B cell (primary cell): ENCODE data around the gene PDZRN4. TPM values are rescaled to one million over a fixed set of nuclear protein-coding genes. Genes with fewer than 3 reads are reported as not detected.

Experiments
- ATAC-seq: fragments of 200-7000 bp; cut with Tn5 transposase; one replicate; pipeline ENCODE4 v1.10.0; 2021; ENCODE audit warnings: low read depth, mild to moderate bottlenecking, moderate number of reproducible peaks, moderate library complexity
- CTCF ChIA-PET: fragments of 350-600 bp; sonication (Branson Sonifier 250); formaldehyde crosslinking; loops from one replicate; lab custom pipeline; 2021; ENCODE audit warnings: antibody characterized with exemption, inconsistent platforms; lab: Charles Lee
- POLR2A ChIA-PET: fragments of 350-600 bp; sonication (Branson Sonifier 250); formaldehyde crosslinking; loops from one replicate; lab custom pipeline; 2021; ENCODE audit warnings: antibody characterized with exemption; lab: Charles Lee
- DNase-seq: peaks from one replicate; pipeline ENCODE4 v3.0.0; 2013
- H2AFZ ChIP-seq: 2 replicates; pipeline ENCODE4 v1.6.1; 2012; ENCODE audit warnings: mild to moderate bottlenecking, low read depth, low read length; ENCODE audit not compliant: insufficient read depth, poor library complexity, severe bottlenecking
- H3K27ac ChIP-seq, 2 donors: 1 replicate in 1 of 2; 2 replicates in 1 of 2; pipeline ENCODE4 v1.5.1; 2012 to 2013; ENCODE audit warnings: low read length in 2 of 2, mild to moderate bottlenecking in 2 of 2, moderate library complexity in 1 of 2
- H3K27me3 ChIP-seq, 4 experiments: fragments of 200-600 bp in 1 of 4; sonication (generic) in 1 of 4; replicated peaks in 1 of 4; 1 replicate in 2 of 4; 2 replicates in 2 of 4; pipeline versions ENCODE4 v1.6.1 to v1.7.0; 2013 to 2016; ENCODE audit warnings: low read length in 3 of 4, mild to moderate bottlenecking in 2 of 4, mixed read lengths in 1 of 4, moderate library complexity in 1 of 4; ENCODE audit not compliant: insufficient read depth in 4 of 4, control insufficient read depth in 3 of 4; ENCODE audit errors: control extremely low read depth in 1 of 4
- H3K36me3 ChIP-seq, 2 experiments: replicated peaks in 1 of 2; 1 replicate in 1 of 2; 2 replicates in 1 of 2; pipeline versions ENCODE4 v1.6.1 to v1.7.1; 2013; ENCODE audit warnings: low read length in 1 of 2; ENCODE audit not compliant: insufficient read depth in 2 of 2, control insufficient read depth in 1 of 2; ENCODE audit errors: control extremely low read depth in 1 of 2, extremely low read depth in 1 of 2
- H3K4me1 ChIP-seq, 2 donors: fragments of 200-600 bp in 1 of 2; sonication (generic) in 1 of 2; 1 replicate in 1 of 2; 2 replicates in 1 of 2; pipeline versions ENCODE4 v1.5.1 to v1.6.1; 2013 to 2017; ENCODE audit warnings: low read length in 2 of 2; ENCODE audit not compliant: control insufficient read depth in 2 of 2, insufficient read depth in 2 of 2
- H3K4me2 ChIP-seq: replicated peaks from 2 replicates; pipeline ENCODE3; 2012; ENCODE audit warnings: mild to moderate bottlenecking, low read depth, low read length; ENCODE audit not compliant: poor library complexity, severe bottlenecking
- H3K4me3 ChIP-seq, 5 experiments: fragments of 200-600 bp in 1 of 5; sonication (generic) in 1 of 5; 1 replicate in 3 of 5; 2 replicates in 2 of 5; pipeline versions ENCODE4 v1.5.1 to v1.7.0; 2011 to 2016; ENCODE audit warnings: low read length in 4 of 5, mild to moderate bottlenecking in 4 of 5, low read depth in 2 of 5, control low read depth in 1 of 5, moderate library complexity in 1 of 5; ENCODE audit not compliant: insufficient read depth in 1 of 5; ENCODE audit errors: control extremely low read depth in 1 of 5, extremely low read depth in 1 of 5
- H3K79me2 ChIP-seq: fragments of 200-600 bp; sonication (generic); one replicate; pipeline ENCODE4 v1.6.0; 2016; ENCODE audit warnings: low read length; ENCODE audit not compliant: control insufficient read depth, insufficient read depth
- H3K9ac ChIP-seq: fragments of 200-600 bp; sonication (generic); 2 replicates; pipeline ENCODE4 v1.6.1; 2017; ENCODE audit warnings: mild to moderate bottlenecking, low read length, moderate library complexity
- H3K9me3 ChIP-seq, 3 donors: one replicate each; pipeline versions ENCODE4 v1.6.1 to v1.7.1; 2013; ENCODE audit warnings: low read length in 2 of 3; ENCODE audit not compliant: control insufficient read depth in 2 of 3, insufficient read depth in 1 of 3; ENCODE audit errors: control extremely low read depth in 1 of 3
- H4K20me1 ChIP-seq: 2 replicates; pipeline ENCODE4 v1.6.0; 2012; ENCODE audit warnings: mild to moderate bottlenecking, low read length; ENCODE audit not compliant: insufficient read depth, control insufficient read depth, poor library complexity, severe bottlenecking
- H3K27ac Mint-ChIP-seq: one replicate; pipeline ENCODE4 v1.8.0; 2021; ENCODE audit warnings: mixed read lengths
- H3K27me3 Mint-ChIP-seq: one replicate; pipeline ENCODE4 v1.8.0; 2021; ENCODE audit warnings: mixed read lengths
- H3K4me1 Mint-ChIP-seq: one replicate; pipeline ENCODE4 v1.8.0; 2021; ENCODE audit warnings: mixed read lengths
- H3K4me3 Mint-ChIP-seq: one replicate; pipeline ENCODE4 v1.8.0; 2021; ENCODE audit warnings: mixed read lengths
- H3K9me3 Mint-ChIP-seq: one replicate; pipeline ENCODE4 v1.8.0; 2022; ENCODE audit warnings: mixed read lengths; ENCODE audit not compliant: insufficient read depth
- EZH2 ChIP-seq: IDR thresholded peaks from 2 replicates; pipeline ENCODE4 v1.6.1; 2012; ENCODE audit warnings: borderline replicate concordance, low read depth, mild to moderate bottlenecking, moderate library complexity, low read length; ENCODE audit not compliant: insufficient read depth, poor library complexity, severe bottlenecking
- whole genome bisulfite sequencing: methylation state at CpG from one replicate; pipeline ENCODE4 v1.1.5; 2013; ENCODE audit warnings: missing lambda C conversion rate; ENCODE audit not compliant: insufficient coverage; 5-methylcytosine and 5-hydroxymethylcytosine counted together
- intact Hi-C: fragments of 100-400 bp; cut with micrococcal nuclease; formaldehyde crosslinking; loops from one replicate; pipeline ENCODE4 v1.10.0; 2022
- polyA plus RNA-seq: library from polyadenylated mRNA; depleted of rRNA; stranded (reverse); fragments of >200 nt; gene quantifications from 2 replicates; pipeline ENCODE4 v1.2.3, GENCODE V29; 2012
- total RNA-seq, 2 donors: library from RNA; stranded (reverse); fragments of 120-200 nt in 1 of 2; gene quantifications; 1 replicate in 1 of 2; 2 replicates in 1 of 2; pipeline versions ENCODE4 v1.2.3 to v1.2.4, GENCODE V29; 2013 to 2022
- TF ChIP-seq, protein P1 (sequence below): fragments of 200-600 bp; IDR thresholded peaks from one replicate; pipeline ENCODE4 v1.8.0; 2022; ENCODE audit warnings: antibody characterized with exemption, mild to moderate bottlenecking

The PDZRN4 gene
- total and polyA plus RNA-seq, 2 donors (not counting 1 experiment from before 2014, with no cell fraction given) = not detected

DNA sequence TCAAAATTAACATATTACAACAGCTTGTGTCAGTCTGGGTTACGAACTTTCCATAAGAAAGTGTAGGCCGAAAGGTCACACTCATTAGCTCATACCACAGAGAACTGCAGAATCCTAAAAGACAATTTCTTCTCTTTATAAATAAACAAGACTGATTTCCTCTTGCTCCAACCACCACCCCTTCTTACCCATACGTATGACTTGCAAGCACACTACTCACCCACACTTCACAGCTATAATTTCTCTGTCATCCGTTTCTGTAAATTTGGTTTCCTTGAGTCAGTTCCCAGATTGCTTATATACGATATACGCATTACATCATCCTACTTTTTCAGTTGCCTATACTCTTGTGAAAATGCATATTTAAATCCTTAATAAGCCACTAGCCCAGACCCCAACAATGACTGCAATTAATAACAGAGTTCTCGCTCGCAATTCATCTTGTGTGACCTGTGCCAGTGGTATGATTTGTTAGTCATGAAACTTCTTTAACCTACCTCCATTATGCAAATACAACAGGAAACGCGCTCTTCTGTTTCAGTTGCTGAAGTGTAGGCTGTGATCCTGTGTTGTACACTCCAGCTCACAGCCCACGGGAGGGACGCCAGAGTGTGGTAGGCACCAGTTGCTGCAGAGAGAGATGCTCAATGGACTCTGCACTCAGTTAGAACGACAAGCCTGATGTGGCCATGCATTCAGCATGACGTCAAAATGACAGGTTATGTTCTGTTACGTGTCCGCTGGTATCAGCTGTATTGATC lies 417.6 kb downstream of the PDZRN4 start:
- no peak overlapping the region for H3K27ac Mint-ChIP-seq
- ATAC-seq = peak; percentile 33
- Histone ChIP-seq H3K9ac (no peak overlapping the region), H3K79me2 (no peaks in the 10 kb centered on the region), H4K20me1 (no peaks in the 10 kb centered on the region), H3K4me3 (no peak overlapping the region), H3K4me1 (no peaks in the 10 kb centered on the region), H3K27ac (no peak overlapping the region), H3K4me2 (no peak overlapping the region), H2AFZ (peak overlapping the region; percentile 24), H3K9me3 (no peaks in the 10 kb centered on the region), H3K36me3 (no peaks in the 10 kb centered on the region), H3K27me3 (peaks cover 0 to 4% (median 0%) of the 10 kb centered on the region in 4 experiments)
- H3K9me3 Mint-ChIP-seq = no peaks in the 10 kb centered on the region
- 72% methylated on average over 10 of the region's 16 CpGs for WGBS
- TF ChIP-seq, protein P1, sequence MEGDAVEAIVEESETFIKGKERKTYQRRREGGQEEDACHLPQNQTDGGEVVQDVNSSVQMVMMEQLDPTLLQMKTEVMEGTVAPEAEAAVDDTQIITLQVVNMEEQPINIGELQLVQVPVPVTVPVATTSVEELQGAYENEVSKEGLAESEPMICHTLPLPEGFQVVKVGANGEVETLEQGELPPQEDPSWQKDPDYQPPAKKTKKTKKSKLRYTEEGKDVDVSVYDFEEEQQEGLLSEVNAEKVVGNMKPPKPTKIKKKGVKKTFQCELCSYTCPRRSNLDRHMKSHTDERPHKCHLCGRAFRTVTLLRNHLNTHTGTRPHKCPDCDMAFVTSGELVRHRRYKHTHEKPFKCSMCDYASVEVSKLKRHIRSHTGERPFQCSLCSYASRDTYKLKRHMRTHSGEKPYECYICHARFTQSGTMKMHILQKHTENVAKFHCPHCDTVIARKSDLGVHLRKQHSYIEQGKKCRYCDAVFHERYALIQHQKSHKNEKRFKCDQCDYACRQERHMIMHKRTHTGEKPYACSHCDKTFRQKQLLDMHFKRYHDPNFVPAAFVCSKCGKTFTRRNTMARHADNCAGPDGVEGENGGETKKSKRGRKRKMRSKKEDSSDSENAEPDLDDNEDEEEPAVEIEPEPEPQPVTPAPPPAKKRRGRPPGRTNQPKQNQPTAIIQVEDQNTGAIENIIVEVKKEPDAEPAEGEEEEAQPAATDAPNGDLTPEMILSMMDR = no peak
- TF ChIP-seq EZH2 = no peak
- H3K27me3 Mint-ChIP-seq = no peaks in the 10 kb centered on the region
- POLR2A ChIA-PET = no interaction called here
- no peak for DNase-seq
- no peaks in the 10 kb centered on the region for H3K4me1 Mint-ChIP-seq
- CTCF ChIA-PET = no interaction called here
- H3K4me3 Mint-ChIP-seq = no peak overlapping the region
- intact Hi-C loops = no loop called here
